GM21737 (cell line): ENCODE data around the gene PIK3C2B.
"Not testable (repeated sequence)": the region's sequence is repeated elsewhere in the genome, so short reads cannot be mapped to it uniquely, and the experiment has no call there.

Source experiments
- ATAC-seq: cut with Tn5 transposase; IDR thresholded peaks from one replicate; pipeline ENCODE4 v1.9.1; 2021; ENCODE audit warnings: mild to moderate bottlenecking, moderate library complexity; ENCODE audit not compliant: unreplicated experiment

The PIK3C2B gene

DNA sequence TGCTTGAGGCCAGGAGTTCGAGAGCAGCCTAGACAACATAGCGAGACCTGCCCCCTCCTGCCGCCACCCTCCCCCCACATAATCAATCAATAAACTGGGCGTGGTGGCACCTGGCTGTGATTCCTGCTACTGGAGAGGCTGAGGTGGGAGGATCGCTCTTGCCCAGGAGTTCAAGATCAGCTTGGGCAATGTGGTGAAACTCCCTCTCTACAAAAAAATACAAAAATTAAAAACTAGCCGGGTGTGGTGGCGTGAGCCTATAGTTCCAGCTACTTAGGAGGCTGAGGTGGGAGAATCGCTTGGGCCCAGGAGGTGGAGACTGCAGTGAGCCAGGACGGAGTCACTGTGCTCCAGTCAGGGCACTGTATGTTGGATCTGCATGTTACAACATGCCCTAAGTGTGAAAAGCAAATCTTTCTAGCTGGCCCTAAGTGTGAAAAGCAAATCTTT lies 14.6 kb upstream of the PIK3C2B start:
- ATAC-seq: no peak

- no peak for ATAC-seq
Measured at GRCh38 chr1:204507317-204508105, 12.9 kb upstream of the PIK3C2B start.

- peak; percentile 61 for ATAC-seq
Measured at GRCh38 chr1:204506969-204507316, 12.3 kb upstream of the PIK3C2B start.

- ATAC-seq: peak; percentile 50
Measured at GRCh38 chr1:204506201-204506968, 11.8 kb upstream of the PIK3C2B start.

DNA sequence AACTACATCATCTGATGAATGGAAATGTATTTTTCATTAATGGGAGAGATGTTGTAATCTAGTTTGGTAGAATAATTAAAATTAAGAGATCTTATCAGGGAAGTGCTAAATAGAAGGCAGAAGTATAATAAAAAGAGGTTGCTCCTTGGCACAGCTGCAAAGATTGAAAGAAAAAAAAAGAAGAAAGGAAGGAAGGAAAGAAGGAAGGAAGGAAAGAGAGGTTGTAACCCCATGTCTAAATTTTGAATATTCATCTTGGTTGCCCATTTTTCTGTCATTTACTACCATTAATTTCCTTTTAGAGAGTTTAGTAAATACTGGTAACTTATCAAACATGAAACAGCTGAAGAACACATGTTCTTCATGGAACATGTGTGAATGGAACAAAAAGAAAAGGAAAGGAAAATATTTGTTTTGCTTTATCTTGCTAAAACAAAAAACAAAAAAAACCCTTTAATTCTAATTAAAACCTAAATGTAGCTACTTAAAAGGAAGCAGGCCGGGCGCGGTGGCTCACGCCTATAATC lies 11.1 kb upstream of the PIK3C2B start:
- no peak for ATAC-seq

DNA sequence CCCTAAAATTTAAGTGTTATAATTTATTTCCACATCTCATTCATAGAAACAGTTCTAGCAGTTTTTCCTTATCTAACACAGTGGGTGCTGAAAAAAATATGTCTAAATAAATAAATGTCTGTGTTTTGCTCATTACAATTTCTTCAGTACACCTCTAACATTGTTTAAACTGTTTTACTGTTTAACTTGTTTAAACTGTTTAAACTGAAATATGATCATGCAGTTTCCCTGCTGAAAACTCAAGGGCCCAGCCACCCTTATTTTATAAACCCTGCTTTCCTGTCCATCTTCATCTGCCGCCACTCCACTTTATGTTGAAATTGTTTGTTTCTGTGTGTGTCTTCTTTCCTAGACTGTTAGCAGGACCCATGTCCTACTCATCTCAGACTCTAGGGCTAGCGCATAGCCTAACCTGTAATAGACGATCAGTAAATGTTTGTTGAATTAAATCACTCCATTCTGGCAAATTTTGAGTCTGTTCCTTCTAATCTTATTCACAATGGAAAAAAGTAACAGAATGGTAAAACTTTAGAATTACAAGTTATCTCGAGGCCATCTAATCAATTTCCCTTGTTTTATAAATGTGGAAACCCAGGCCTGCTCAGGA lies 9.4 kb upstream of the PIK3C2B start:
- no peak for ATAC-seq

DNA sequence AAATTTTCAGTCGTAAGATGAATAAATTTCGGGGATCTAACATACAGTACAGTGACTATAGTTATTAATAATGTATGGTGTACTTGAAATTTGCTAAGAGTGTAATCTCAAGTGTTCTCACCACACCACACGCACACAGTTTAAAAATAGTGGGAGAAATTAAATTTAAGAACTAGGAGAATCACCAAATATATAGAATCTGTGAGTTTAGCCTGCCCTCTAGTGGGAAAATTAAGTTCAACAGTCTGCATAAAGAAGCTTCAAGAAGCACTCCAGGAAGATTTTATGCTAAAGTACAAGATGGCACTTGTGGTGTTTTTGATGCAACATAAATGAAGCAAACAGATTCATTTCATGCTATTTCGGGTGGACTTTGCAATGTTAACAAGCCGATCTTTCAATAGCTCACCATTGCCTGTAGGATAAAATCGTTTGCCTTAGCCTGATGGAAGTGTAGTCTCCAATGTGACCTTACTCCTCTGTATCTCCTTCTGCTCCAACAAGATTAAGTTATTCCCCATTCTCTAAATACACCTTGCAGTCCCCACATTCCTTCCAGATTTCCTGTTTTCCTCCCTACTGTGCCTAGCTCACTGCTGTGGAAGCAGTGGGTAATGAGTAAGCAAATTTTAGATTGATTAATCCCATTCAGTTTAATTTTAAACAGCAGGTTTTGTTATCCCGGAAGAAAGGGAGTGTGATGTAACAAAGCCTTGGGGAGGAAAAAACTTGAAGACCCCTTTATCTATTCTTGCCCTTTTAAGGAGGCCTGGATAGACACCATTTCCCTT lies 8.7 kb upstream of the PIK3C2B start:
- no peak for ATAC-seq

DNA sequence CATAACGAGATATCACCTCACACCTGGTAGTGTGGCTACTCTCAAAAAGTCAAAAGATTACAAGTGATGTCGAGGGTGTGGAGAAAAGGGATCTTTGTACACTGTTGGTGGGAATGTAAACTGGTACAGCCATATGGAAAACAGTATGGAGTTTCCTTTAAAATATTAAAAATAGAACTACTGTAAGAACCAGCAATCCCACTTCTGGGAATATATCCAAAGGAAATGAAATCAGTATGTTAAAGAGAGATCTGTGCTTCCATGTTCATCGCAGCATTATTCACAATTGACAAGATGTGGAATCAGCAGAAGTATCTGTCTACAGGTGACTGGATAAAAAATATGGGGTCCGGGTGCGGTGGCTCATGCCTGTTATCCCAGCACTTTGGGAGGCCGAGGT lies 7.6 kb upstream of the PIK3C2B start:
- no peak for ATAC-seq

GRCh38 chr1:204499511-204500468 lies 5.2 kb upstream of the PIK3C2B start:
- ATAC-seq: no peak

DNA sequence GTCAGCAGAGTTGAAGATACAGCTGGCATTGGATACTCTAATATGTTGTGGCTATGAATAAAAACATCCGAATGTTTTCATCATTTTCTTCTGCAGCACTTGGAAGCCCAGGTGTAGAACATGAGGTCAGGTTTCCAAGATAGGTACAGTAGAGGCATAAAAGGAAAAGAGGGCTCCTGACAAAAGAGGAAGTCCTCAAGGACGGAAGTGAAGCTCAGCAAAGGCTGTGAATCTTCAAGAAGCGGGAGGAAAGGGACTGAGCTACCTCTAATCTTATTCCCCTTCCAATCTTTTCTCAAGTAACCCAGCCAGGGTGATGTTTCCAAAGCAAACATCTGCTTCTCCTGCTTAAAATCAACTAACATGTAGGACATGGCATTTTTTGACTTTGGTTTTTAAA lies 4.4 kb upstream of the PIK3C2B start:
- no peak for ATAC-seq

DNA sequence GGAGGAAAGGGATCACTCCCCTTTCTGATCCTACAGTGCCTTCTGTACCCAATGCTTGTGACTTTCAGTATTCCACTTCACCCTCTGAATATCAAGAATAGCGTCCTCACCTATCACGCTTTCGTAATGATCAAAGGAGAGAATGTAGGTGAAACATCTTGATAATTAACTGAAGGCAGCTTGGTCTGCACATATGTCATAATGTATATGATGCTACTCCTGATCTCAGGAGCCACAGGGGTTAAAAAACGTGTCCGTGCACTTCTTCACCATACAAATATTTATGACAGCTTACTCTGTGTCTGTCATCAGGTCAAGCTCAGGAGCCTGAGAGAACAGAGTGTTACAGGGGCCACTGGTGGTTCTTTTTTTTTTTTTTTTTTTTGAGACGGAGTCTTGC lies 1.2 kb upstream of the PIK3C2B start:
- ATAC-seq: no peak

DNA sequence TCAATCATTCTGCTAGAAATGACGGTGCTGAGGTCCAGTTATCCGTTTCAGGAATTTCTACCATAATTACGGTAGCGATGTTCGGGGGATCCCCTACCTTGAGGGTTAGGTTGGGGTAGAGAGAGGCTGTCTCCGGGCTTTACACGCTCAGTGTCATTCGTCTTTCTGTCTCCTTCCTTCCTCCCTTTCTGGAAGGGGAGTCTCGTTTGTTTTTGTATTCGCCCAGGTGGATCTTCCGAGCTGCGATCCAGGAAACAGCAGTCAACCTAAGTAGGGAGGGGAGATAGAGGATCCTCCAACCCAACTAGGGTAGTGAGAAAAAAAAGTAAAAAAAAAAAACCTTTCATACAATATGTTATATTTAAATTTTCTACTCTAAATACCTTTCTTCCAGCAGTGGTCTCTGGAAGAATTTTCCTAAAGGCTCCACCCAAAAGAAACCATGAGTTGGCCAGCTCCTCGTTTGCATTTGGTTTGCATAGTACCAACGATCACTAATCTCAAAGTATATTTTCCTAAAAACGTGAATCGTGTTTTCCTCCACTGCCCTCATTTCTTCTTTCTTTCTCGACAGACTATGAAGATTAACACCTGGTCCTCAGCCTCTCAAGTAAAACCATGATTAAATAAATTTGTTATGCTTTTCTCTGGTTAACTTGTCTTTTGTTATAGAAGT lies 611 bp upstream of the PIK3C2B start:
- ATAC-seq: peak; percentile 24

DNA sequence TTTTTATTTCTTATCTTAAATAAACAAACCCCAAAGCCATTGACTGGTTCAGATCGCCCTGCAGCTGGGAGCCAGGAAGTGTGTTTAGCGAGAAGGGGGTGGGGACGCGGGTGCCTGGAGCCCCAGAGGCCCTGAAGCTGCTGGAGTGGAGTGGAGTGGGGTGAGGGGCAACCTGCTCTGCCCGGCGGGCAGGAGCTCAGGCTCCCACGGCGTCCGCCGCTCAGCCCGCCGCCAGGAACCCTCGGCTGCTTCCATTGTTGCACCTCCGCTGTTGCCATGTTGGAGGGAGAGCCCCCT lies 673 bp downstream of the PIK3C2B start:
- peak; percentile 35 for ATAC-seq

- ATAC-seq: no peak
Measured at GRCh38 chr1:204493145-204493983, 1.2 kb downstream of the PIK3C2B start.

GRCh38 chr1:204491655-204492054 lies 3.0 kb downstream of the PIK3C2B start:
- ATAC-seq: no peak

- no peak for ATAC-seq
Measured at GRCh38 chr1:204487256-204487615, 7.4 kb downstream of the PIK3C2B start.

DNA sequence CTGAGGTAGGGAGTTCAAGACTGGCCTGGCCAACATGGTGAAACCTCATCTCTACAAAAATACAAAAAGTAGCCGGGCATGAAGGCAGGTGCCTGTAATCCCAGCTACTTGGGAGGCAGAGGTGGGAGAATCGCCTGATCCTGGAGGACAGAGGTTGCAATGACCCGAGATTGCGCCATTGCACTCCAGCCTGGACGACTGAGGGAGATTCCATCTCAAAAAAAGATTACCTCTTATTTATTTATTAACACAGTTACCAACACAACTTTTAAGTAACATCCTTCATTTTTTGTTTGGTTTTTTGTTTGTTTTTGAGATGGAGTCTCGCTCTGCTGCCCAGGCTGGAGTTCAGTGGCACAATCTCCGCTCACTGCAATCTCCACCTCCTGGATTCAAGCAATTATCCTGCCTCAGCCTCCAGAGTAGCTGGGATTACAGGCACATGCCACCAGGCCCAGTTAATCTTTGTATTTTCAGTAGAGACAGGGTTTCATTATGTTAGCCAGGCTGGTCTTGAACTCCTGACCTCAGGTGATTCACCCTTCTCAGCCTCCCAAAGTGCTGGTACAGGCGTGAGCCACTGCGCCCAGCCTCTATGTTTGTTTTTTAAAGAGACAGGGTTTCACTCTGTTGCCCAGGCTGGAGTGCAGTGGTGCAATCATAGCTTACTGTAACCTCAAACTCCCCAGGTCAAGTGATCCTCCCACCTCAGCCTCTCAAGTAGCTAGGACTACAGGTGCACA lies 7.9 kb downstream of the PIK3C2B start:
- not testable (repeated sequence) for ATAC-seq

DNA sequence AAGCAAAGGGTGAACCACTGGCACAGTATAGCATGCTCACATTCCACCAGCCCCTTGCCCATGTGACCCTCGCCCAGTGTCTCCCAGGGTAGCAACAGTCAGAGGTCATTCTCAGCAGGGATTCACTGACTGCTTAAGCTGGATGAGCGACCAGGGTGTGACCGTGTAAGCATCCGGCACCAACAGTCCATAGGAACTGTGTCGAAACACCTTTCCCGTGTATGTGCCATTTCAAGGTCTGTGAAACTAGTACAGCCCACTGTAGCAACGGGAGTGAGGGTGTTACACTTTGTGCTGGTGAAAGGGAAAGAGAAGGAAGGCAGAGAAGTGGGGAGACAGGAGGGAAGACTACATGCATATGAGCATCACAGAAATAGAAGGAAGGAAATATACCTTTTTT lies 10.8 kb downstream of the PIK3C2B start:
- no peak for ATAC-seq
